Uterus (tissue), 4 donors: ENCODE measurements around the gene CALM1. TPM values are rescaled to one million over a fixed set of nuclear protein-coding genes. Genes with fewer than 3 reads are reported as not detected.

Source experiments
- DNase-seq, 2 donors: peaks; one replicate each; pipeline ENCODE4 v3.0.0-alpha.2; 2019 to 2020
- H3K27ac ChIP-seq, 2 donors: fragments of 200-600 bp; sonication (generic); 1 replicate in 1 of 2; 2 replicates in 1 of 2; pipeline ENCODE4 v1.5.1; 2016 to 2018
- H3K27me3 ChIP-seq, 2 donors: fragments of 200-600 bp; sonication (generic); one replicate each; pipeline ENCODE4 v1.5.1; 2018 to 2019; ENCODE audit warnings: control low read depth in 1 of 2
- H3K36me3 ChIP-seq, 2 donors: fragments of 200-600 bp; sonication (generic); one replicate each; pipeline ENCODE4 v1.5.1; 2019; ENCODE audit warnings: control low read depth in 1 of 2
- H3K4me1 ChIP-seq, 2 donors: fragments of 200-600 bp; sonication (generic); one replicate each; pipeline ENCODE4 v1.5.1; 2018 to 2019; ENCODE audit warnings: control low read depth in 1 of 2
- H3K4me3 ChIP-seq, 2 donors: fragments of 200-600 bp; sonication (generic); 1 replicate in 1 of 2; 2 replicates in 1 of 2; pipeline ENCODE4 v1.5.1; 2018 to 2019; ENCODE audit warnings: mild to moderate bottlenecking in 1 of 2
- H3K9me3 ChIP-seq, 2 donors: fragments of 200-600 bp; sonication (generic); one replicate each; pipeline ENCODE4 v1.5.1; 2019; ENCODE audit warnings: control low read depth in 1 of 2
- POLR2A ChIP-seq, 2 donors: fragments of 450-650 bp; IDR thresholded peaks; one replicate each; pipeline ENCODE4 v1.6.1; 2016; ENCODE audit warnings: antibody characterized with exemption in 2 of 2, mild to moderate bottlenecking in 1 of 2, moderate library complexity in 1 of 2
- intact Hi-C: fragments of 100-400 bp; cut with DNase I; formaldehyde crosslinking; loops from one replicate; pipeline ENCODE4 v1.15.1; 2023; ENCODE audit warnings: low total_unique reads
- total RNA-seq, 4 donors: library from RNA; depleted of rRNA in 3 of 4; stranded (reverse); fragments of >200 nt in 3 of 4; gene quantifications; one replicate each; pipeline versions ENCODE4 v1.1.0 to v1.2.4, GENCODE V29; 2014 to 2023
- TF ChIP-seq, protein P1 (sequence below), 4 experiments: fragments of 200-600 bp in 2 of 4; fragments of 450-650 bp in 2 of 4; sonication (generic) in 2 of 4; IDR thresholded peaks; one replicate each; pipeline ENCODE4 v1.5.1; 2016 to 2019; ENCODE audit warnings: antibody characterized with exemption in 4 of 4, mild to moderate bottlenecking in 2 of 4, moderate library complexity in 1 of 4
- donor health status: DM: yes; HTN: yes; CAD: no.

CALM1 gene
- total RNA-seq, 4 donors from 2014 or later: 155 to 248 (median 201) TPM

GRCh38 chr14:90428676-90429075, 31.8 kb downstream of the CALM1 start:
- Histone ChIP-seq H3K27ac (no peak overlapping the region), H3K4me1 (no peaks in the 10 kb centered on the region), H3K9me3 (no peaks in the 10 kb centered on the region), H3K27me3 (no peaks in the 10 kb centered on the region), H3K4me3 (no peak overlapping the region), H3K36me3 (no peaks in the 10 kb centered on the region)
- no peak for DNase-seq
- intact Hi-C loops: no loop called here
- no peak for TF ChIP-seq POLR2A (IDR thresholded peaks at IDR 0.05)
- TF ChIP-seq, protein P1, sequence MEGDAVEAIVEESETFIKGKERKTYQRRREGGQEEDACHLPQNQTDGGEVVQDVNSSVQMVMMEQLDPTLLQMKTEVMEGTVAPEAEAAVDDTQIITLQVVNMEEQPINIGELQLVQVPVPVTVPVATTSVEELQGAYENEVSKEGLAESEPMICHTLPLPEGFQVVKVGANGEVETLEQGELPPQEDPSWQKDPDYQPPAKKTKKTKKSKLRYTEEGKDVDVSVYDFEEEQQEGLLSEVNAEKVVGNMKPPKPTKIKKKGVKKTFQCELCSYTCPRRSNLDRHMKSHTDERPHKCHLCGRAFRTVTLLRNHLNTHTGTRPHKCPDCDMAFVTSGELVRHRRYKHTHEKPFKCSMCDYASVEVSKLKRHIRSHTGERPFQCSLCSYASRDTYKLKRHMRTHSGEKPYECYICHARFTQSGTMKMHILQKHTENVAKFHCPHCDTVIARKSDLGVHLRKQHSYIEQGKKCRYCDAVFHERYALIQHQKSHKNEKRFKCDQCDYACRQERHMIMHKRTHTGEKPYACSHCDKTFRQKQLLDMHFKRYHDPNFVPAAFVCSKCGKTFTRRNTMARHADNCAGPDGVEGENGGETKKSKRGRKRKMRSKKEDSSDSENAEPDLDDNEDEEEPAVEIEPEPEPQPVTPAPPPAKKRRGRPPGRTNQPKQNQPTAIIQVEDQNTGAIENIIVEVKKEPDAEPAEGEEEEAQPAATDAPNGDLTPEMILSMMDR (IDR thresholded peaks at IDR 0.05): no peak

GRCh38 chr14:90429236-90429635, 32.4 kb downstream of the CALM1 start:
- H3K4me3 ChIP-seq: no peak overlapping the region
- no peaks in the 10 kb centered on the region for H3K27me3 ChIP-seq
- DNase-seq: no peak
- no peaks in the 10 kb centered on the region for H3K9me3 ChIP-seq
- H3K27ac ChIP-seq: no peak overlapping the region
- intact Hi-C loops: no loop called here
- no peaks in the 10 kb centered on the region for H3K36me3 ChIP-seq
- H3K4me1 ChIP-seq: no peaks in the 10 kb centered on the region
- TF ChIP-seq POLR2A (IDR thresholded peaks at IDR 0.05): no peak
- TF ChIP-seq, protein P1 (IDR thresholded peaks at IDR 0.05): no peak

DNA sequence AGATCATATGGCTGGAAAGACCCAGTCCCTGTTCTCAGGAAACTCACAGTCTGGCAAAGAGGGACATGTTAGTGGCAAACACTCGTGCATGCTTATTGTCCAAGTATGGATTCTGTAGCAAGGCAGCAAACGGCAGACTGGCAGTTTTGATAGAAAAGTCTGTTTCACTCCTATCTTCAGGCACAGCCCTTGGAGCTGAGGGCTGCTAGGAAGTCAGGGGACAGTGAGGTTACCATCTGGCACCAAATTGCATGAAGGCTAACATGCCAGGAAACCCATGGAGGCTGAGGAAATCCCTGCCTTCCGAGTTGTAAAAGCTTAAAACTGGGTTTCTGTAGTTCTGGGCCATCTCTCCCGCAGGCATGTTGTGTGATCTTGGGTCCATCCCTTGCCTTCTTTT, 32.9 kb downstream of the CALM1 start:
- intact Hi-C loops: no loop called here
- Histone ChIP-seq H3K9me3 (no peaks in the 10 kb centered on the region), H3K36me3 (no peaks in the 10 kb centered on the region), H3K4me1 (no peaks in the 10 kb centered on the region), H3K27ac (no peak overlapping the region), H3K4me3 (no peak overlapping the region), H3K27me3 (no peaks in the 10 kb centered on the region)
- TF ChIP-seq, protein P1 (IDR thresholded peaks at IDR 0.05): no peak
- TF ChIP-seq POLR2A (IDR thresholded peaks at IDR 0.05): no peak
- DNase-seq: no peak

- DNase-seq: no peak
- Histone ChIP-seq H3K27ac (no peak overlapping the region), H3K4me3 (no peak overlapping the region), H3K27me3 (no peaks in the 10 kb centered on the region), H3K4me1 (no peaks in the 10 kb centered on the region), H3K9me3 (no peaks in the 10 kb centered on the region), H3K36me3 (no peaks in the 10 kb centered on the region)
- TF ChIP-seq, protein P1 (IDR thresholded peaks at IDR 0.05): no peak
- TF ChIP-seq POLR2A (IDR thresholded peaks at IDR 0.05): no peak
- intact Hi-C loops: no loop called here
Measured at GRCh38 chr14:90434370-90435020, 37.7 kb downstream of the CALM1 start.

- no peaks in the 10 kb centered on the region for H3K9me3 ChIP-seq
- no peaks in the 10 kb centered on the region for H3K36me3 ChIP-seq
- H3K4me3 ChIP-seq: no peak overlapping the region
- no peak for TF ChIP-seq POLR2A (IDR thresholded peaks at IDR 0.05)
- TF ChIP-seq, protein P1 (IDR thresholded peaks at IDR 0.05): no peak
- intact Hi-C loops: no loop called here
- H3K27ac ChIP-seq: no peak overlapping the region
- DNase-seq: no peak
- H3K27me3 ChIP-seq: no peaks in the 10 kb centered on the region
- no peaks in the 10 kb centered on the region for H3K4me1 ChIP-seq
Measured at GRCh38 chr14:90438841-90439240, 42.0 kb downstream of the CALM1 start.
